ENCODE measurements around the gene C10orf90. TPM values are rescaled to one million over a fixed set of nuclear protein-coding genes. Genes with fewer than 3 reads are reported as not detected.

Gene C10orf90
- total RNA-seq, 4 donors from 2014 or later, result 0.33 to 1.2 (median 1.1) TPM; not detected in 1

GRCh38 chr10:126503392-126504062, 167.0 kb downstream of the C10orf90 start:
- no peak for TF ChIP-seq CTCF (IDR thresholded peaks at IDR 0.05; ENCODE audit: low read depth)

- no peak for TF ChIP-seq CTCF (IDR thresholded peaks at IDR 0.05; ENCODE audit: low read depth)
Observed at GRCh38 chr10:126502441-126502840, 168.1 kb downstream of the C10orf90 start.

GRCh38 chr10:126501828-126502227, 168.7 kb downstream of the C10orf90 start:
- no peak for TF ChIP-seq CTCF (IDR thresholded peaks at IDR 0.05; ENCODE audit: low read depth)

- no peak for TF ChIP-seq CTCF (IDR thresholded peaks at IDR 0.05; ENCODE audit: low read depth)
Observed at GRCh38 chr10:126500866-126501265, 169.6 kb downstream of the C10orf90 start.

- TF ChIP-seq CTCF (IDR thresholded peaks at IDR 0.05; ENCODE audit: low read depth), result no peak
Observed at GRCh38 chr10:126500185-126500584, 170.3 kb downstream of the C10orf90 start.

GRCh38 chr10:126499744-126500143, 170.7 kb downstream of the C10orf90 start:
- no peak for TF ChIP-seq CTCF (IDR thresholded peaks at IDR 0.05; ENCODE audit: low read depth)

- no peak for TF ChIP-seq CTCF (IDR thresholded peaks at IDR 0.05; ENCODE audit: low read depth)
Observed at GRCh38 chr10:126497672-126498071, 172.8 kb downstream of the C10orf90 start.
